Smooth muscle cell (in vitro differentiated cells): ENCODE data around the gene CCDC80. TPM values are rescaled to one million over a fixed set of nuclear protein-coding genes. Genes with fewer than 3 reads are reported as not detected.

Source experiments
- DNase-seq: peaks from one replicate; lab custom pipeline; 2025; ENCODE audit not compliant: unreplicated experiment; lab: John Stamatoyannopoulos, UW
- H2AFZ ChIP-seq: fragments of 200-600 bp; sonication (generic); 2 replicates; pipeline ENCODE4 v1.6.0; 2016; ENCODE audit warnings: antibody characterized with exemption, low read depth, mild to moderate bottlenecking
- H3F3A ChIP-seq: fragments of 200-600 bp; sonication (generic); 2 replicates; pipeline ENCODE4 v1.6.0; 2017; ENCODE audit warnings: antibody characterized with exemption, low read depth
- H3K27ac ChIP-seq: fragments of 200-600 bp; sonication (generic); 2 replicates; pipeline ENCODE4 v1.5.1; 2016; ENCODE audit warnings: low read depth, mild to moderate bottlenecking
- H3K27me3 ChIP-seq: fragments of 200-600 bp; sonication (generic); 2 replicates; pipeline ENCODE4 v1.6.1; 2016; ENCODE audit warnings: low read depth, mild to moderate bottlenecking
- H3K36me3 ChIP-seq: fragments of 200-600 bp; sonication (generic); 2 replicates; pipeline ENCODE4 v1.5.1; 2016; ENCODE audit warnings: low read depth
- H3K4me1 ChIP-seq: fragments of 200-600 bp; sonication (generic); 2 replicates; pipeline ENCODE4 v1.5.1; 2016; ENCODE audit warnings: low read depth
- H3K4me2 ChIP-seq: fragments of 200-600 bp; sonication (generic); 2 replicates; pipeline ENCODE4 v1.6.0; 2016; ENCODE audit warnings: mild to moderate bottlenecking
- H3K4me3 ChIP-seq: fragments of 200-600 bp; sonication (generic); 2 replicates; pipeline ENCODE4 v1.5.1; 2016; ENCODE audit warnings: mild to moderate bottlenecking
- H3K79me2 ChIP-seq: fragments of 200-600 bp; sonication (generic); 2 replicates; pipeline ENCODE4 v1.6.0; 2016; ENCODE audit warnings: low read depth, mild to moderate bottlenecking
- H3K9ac ChIP-seq: fragments of 200-600 bp; sonication (generic); 2 replicates; pipeline ENCODE4 v1.6.0; 2016; ENCODE audit warnings: low read depth
- H3K9me3 ChIP-seq: fragments of 200-600 bp; sonication (generic); replicated peaks from 2 replicates; pipeline ENCODE4 v1.5.1; 2016; ENCODE audit warnings: low read depth
- H4K20me1 ChIP-seq: fragments of 200-600 bp; sonication (generic); 2 replicates; pipeline ENCODE4 v1.6.0; 2016; ENCODE audit warnings: low read depth
- WGBS: methylation state at CpG from one replicate; pipeline ENCODE4 v1.1.7; 2016; ENCODE audit warnings: low lambda C conversion rate; 5-methylcytosine and 5-hydroxymethylcytosine counted together
- polyA plus RNA-seq: library from polyadenylated mRNA; unstranded; fragments of >200 nt; fragmentation: Nextera tagmentation; extraction: Ambion mirVana; gene quantifications from 2 replicates; pipeline ENCODE4 v1.2.1, GENCODE V29; 2016
- total RNA-seq: library from RNA; depleted of rRNA; stranded (reverse); fragments of >200 nt; gene quantifications from 2 replicates; pipeline ENCODE4 v1.2.3, GENCODE V29; 2014
- TF ChIP-seq, protein P1 (sequence below): fragments of 200-600 bp; sonication (generic); IDR thresholded peaks from 2 replicates; pipeline ENCODE4 v1.5.1; 2017; ENCODE audit warnings: borderline replicate concordance, mild to moderate bottlenecking, antibody characterized with exemption; ENCODE audit not compliant: insufficient read depth, poor library complexity, severe bottlenecking

The CCDC80 gene
- total and polyA plus RNA-seq, 2 experiments from 2014 or later: 67.9 to 159 TPM

DNA sequence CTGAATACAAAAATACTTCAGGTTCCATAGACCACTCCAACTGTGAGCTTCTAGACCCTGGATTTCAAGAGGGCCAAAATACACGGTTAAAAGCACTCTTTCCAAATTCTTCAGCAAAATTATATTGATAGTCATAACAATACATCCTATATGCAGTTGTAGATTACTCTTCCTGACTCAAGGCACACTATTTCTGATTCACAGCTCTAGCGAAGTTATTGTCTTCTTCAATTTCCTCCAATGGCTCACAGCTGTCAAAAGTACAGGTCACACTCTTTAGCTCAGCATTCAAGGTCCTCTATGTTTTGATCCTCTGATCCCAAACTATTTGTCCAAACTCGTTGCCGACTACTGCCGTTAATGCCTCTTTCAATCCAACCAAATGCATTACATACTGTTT lies 13.5 kb upstream of the CCDC80 start:
- Histone ChIP-seq H3F3A (peaks cover 26% of the 10 kb centered on the region), H3K4me1 (peaks cover 11% of the 10 kb centered on the region), H3K9ac (peak overlapping the region; percentile 93), H3K27me3 (no peaks in the 10 kb centered on the region), H4K20me1 (no peaks in the 10 kb centered on the region), H3K4me2 (peak overlapping the region; percentile 65), H3K9me3 (no peaks in the 10 kb centered on the region), H3K27ac (peak overlapping the region; percentile 98), H3K36me3 (no peaks in the 10 kb centered on the region), H3K79me2 (no peaks in the 10 kb centered on the region), H3K4me3 (no peak overlapping the region), H2AFZ (no peak overlapping the region)
- 88% methylated on average over 5 of the region's 5 CpGs for WGBS
- DNase-seq: no peak
- TF ChIP-seq, protein P1, sequence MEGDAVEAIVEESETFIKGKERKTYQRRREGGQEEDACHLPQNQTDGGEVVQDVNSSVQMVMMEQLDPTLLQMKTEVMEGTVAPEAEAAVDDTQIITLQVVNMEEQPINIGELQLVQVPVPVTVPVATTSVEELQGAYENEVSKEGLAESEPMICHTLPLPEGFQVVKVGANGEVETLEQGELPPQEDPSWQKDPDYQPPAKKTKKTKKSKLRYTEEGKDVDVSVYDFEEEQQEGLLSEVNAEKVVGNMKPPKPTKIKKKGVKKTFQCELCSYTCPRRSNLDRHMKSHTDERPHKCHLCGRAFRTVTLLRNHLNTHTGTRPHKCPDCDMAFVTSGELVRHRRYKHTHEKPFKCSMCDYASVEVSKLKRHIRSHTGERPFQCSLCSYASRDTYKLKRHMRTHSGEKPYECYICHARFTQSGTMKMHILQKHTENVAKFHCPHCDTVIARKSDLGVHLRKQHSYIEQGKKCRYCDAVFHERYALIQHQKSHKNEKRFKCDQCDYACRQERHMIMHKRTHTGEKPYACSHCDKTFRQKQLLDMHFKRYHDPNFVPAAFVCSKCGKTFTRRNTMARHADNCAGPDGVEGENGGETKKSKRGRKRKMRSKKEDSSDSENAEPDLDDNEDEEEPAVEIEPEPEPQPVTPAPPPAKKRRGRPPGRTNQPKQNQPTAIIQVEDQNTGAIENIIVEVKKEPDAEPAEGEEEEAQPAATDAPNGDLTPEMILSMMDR: no peak

DNA sequence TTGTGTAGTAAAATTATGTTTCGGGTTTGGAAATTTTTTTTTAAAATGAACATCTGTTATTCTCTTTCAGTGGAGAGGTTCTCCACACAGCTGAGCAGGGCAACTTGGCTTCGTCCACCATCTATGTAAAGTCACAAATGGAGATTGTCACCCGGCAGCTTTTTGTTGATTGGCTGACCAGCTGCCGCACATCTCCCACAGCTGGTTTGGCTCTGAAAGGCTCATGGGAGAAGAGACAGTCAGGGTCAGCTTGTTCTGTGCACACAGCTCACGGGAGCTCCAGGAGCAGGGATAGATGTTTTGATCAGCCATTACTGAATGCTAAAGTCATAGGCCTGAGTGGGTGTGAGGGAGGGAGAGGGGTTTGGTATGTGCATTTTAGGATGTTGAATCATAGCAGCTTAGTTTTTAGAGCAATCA lies 12.9 kb upstream of the CCDC80 start:
- Histone ChIP-seq H3K79me2 (no peaks in the 10 kb centered on the region), H3K4me3 (no peak overlapping the region), H2AFZ (peak overlapping the region; percentile 20), H3F3A (peaks cover 26% of the 10 kb centered on the region), H3K27me3 (no peaks in the 10 kb centered on the region), H3K4me1 (peaks cover 15% of the 10 kb centered on the region), H3K9ac (peak overlapping the region; percentile 93), H3K4me2 (peak overlapping the region; percentile 65), H3K27ac (peak overlapping the region; percentile 98), H3K9me3 (no peaks in the 10 kb centered on the region), H4K20me1 (no peaks in the 10 kb centered on the region), H3K36me3 (no peaks in the 10 kb centered on the region)
- TF ChIP-seq, protein P1: no peak
- 49% methylated on average over 5 of the region's 5 CpGs for WGBS
- no peak for DNase-seq

DNA sequence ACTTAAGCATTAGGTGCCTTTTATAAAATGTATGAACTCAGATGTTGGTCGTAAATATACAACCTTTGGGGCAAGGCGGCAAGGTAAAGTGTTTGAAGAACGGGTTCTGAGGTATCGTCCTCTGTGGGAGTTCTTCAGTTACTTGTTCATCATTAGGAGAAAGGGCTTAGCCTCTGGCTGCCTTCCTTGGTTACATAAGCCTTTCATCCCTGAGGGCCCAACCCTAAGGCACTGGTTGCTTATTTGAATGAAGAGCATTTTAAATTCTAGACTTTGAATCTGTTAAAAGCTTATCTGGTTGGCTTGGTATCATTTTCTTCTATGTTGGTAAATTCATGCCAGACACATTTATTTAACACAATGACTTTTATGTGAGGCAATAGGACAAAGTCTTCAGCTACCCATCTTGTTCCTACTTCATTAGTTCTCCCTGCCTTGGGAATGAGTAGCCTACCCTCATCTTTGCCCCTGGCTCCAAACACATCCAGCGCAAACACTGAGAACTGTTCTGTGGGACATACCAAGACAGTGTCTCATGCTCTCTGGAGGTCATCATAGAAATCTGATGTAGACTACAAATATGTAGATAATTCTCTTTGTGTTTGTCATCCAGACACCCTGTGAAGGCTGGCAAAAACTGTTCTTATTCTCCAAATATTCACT lies 12.4 kb upstream of the CCDC80 start:
- Histone ChIP-seq H3K27ac (peak overlapping the region; percentile 98), H3K9ac (peak overlapping the region; percentile 93), H3K79me2 (no peaks in the 10 kb centered on the region), H4K20me1 (no peaks in the 10 kb centered on the region), H3K4me3 (no peak overlapping the region), H3K4me2 (peak overlapping the region; percentile 66), H3F3A (peaks cover 26% of the 10 kb centered on the region), H2AFZ (peak overlapping the region; percentile 20), H3K4me1 (peaks cover 15% of the 10 kb centered on the region), H3K36me3 (no peaks in the 10 kb centered on the region), H3K9me3 (no peaks in the 10 kb centered on the region), H3K27me3 (no peaks in the 10 kb centered on the region)
- WGBS: 39% methylated on average over 5 of the region's 5 CpGs
- DNase-seq: no peak
- TF ChIP-seq, protein P1: no peak

DNA sequence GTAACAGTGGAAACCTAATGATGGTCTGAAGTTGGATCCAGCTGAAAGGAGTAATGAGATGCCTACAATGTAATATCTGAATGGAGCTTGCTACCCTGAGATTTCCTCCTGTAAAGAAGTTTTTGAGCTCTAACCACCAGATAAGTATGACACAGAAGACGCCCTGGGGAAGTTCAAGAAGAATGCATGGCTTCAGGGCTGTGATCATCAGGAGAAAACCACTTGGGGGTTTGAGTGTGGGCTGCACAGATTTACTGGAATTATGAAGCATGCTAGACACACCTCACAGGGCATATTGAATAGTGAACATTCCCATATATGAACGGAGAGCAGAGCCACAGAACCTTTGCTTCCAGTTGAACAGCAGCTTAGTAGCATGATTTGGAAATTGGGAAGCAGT lies 10.6 kb upstream of the CCDC80 start:
- peak overlapping the region; percentile 35 for H3K9ac ChIP-seq
- no peaks in the 10 kb centered on the region for H4K20me1 ChIP-seq
- H3F3A ChIP-seq: peaks cover 34% of the 10 kb centered on the region
- H3K4me2 ChIP-seq: peak overlapping the region; percentile 66
- H3K27ac ChIP-seq: peak overlapping the region; percentile 98
- no peaks in the 10 kb centered on the region for H3K36me3 ChIP-seq
- peaks cover 28% of the 10 kb centered on the region for H3K4me1 ChIP-seq
- 26% methylated on average over 2 of the region's 2 CpGs for WGBS
- no peaks in the 10 kb centered on the region for H3K79me2 ChIP-seq
- no peak overlapping the region for H3K4me3 ChIP-seq
- DNase-seq: no peak
- TF ChIP-seq, protein P1: no peak
- H3K27me3 ChIP-seq: no peaks in the 10 kb centered on the region
- H3K9me3 ChIP-seq: no peaks in the 10 kb centered on the region
- H2AFZ ChIP-seq: no peak overlapping the region
